K562 (cell line): ENCODE data around the gene ZNF689. TPM values are rescaled to one million over a fixed set of nuclear protein-coding genes. Genes with fewer than 3 reads are reported as not detected.

Experiments used
- ATAC-seq: fragments of 200-7000 bp; cut with Tn5 transposase; 3 replicates; pipeline ENCODE4 v1.9.1; 2020; ENCODE audit warnings: moderate library complexity
- BruUV-seq: library from RNA; stranded (reverse); fragments of 400-500 nt; replicated peaks from 2 replicates; lab custom pipeline; 2021; lab: Mats Ljungman, UMichigan
- CTCF ChIA-PET: fragments of 300-600 bp; formaldehyde crosslinking; extraction: SDS; loops from one replicate; lab custom pipeline; 2021; ENCODE audit warnings: low intra/inter-chr PET ratio; lab: Yijun Ruan, JAX
- POLR2A ChIA-PET: fragments of 300-600, 350-650 bp; sonication (Branson Sonifier 250); formaldehyde crosslinking; extraction: SDS; loops from one replicate; lab custom pipeline; 2021; ENCODE audit warnings: antibody characterized with exemption, inconsistent platforms; lab: Yijun Ruan, JAX
- DNase-seq, 4 experiments: peaks; one replicate each; pipeline versions ENCODE4 v3.0.0 to v3.0.0-alpha.2; 2011 to 2018; ENCODE audit warnings: low spot score in 3 of 4, mixed read lengths in 3 of 4; ENCODE audit errors: extremely low read depth in 1 of 4
- FAIRE-seq: peaks from 2 replicates; lab custom pipeline; 2011; peaks lifted over from hg19 to GRCh38; lab: Jason Lieb, UNC
- H2AFZ ChIP-seq: 2 replicates; pipeline ENCODE4 v1.6.0; 2011; ENCODE audit warnings: low read depth, low read length, control low read depth, inconsistent platforms
- H3K27ac ChIP-seq: fragments of 200-600 bp; 3 replicates; pipeline ENCODE4 v1.8.0; 2011; ENCODE audit warnings: low read depth, mild to moderate bottlenecking, control low read depth, inconsistent platforms, low read length, moderate library complexity, mixed read lengths; ENCODE audit errors: extremely low read depth
- H3K27me3 ChIP-seq, 2 experiments: fragments of 300-600 bp in 1 of 2; 2 replicates in 1 of 2; 3 replicates in 1 of 2; pipeline versions ENCODE4 v1.6.0 to v1.8.0; 2011; ENCODE audit warnings: inconsistent platforms in 2 of 2, low read length in 2 of 2, mild to moderate bottlenecking in 1 of 2, mixed read lengths in 1 of 2, moderate library complexity in 1 of 2; ENCODE audit not compliant: control insufficient read depth in 2 of 2, insufficient read depth in 2 of 2
- H3K36me3 ChIP-seq: fragments of 300-600 bp; 3 replicates; pipeline ENCODE4 v1.8.0; 2011; ENCODE audit warnings: mild to moderate bottlenecking, low read length, inconsistent platforms; ENCODE audit not compliant: control insufficient read depth, insufficient read depth
- H3K4me1 ChIP-seq, 2 experiments: fragments of 200-600 bp in 1 of 2; replicated peaks in 1 of 2; 2 replicates in 1 of 2; 3 replicates in 1 of 2; pipeline versions ENCODE4 v1.5.1 to v1.8.0; 2011; ENCODE audit warnings: inconsistent platforms in 2 of 2, low read length in 2 of 2, mild to moderate bottlenecking in 1 of 2, mixed read lengths in 1 of 2, moderate library complexity in 1 of 2; ENCODE audit not compliant: control insufficient read depth in 2 of 2, insufficient read depth in 2 of 2
- H3K4me2 ChIP-seq: 2 replicates; pipeline ENCODE4 v1.6.1; 2011; ENCODE audit warnings: low read length, control low read depth, inconsistent platforms, mixed read lengths; ENCODE audit not compliant: insufficient read depth
- H3K4me3 ChIP-seq: fragments of 200-600 bp; sonication (generic), shearing (Covaris generic); 2 replicates; pipeline ENCODE4 v1.5.1; 2016; ENCODE audit warnings: control low read depth, inconsistent platforms
- H3K79me2 ChIP-seq: fragments of 200-600 bp; 3 replicates; pipeline ENCODE4 v1.8.0; 2011; ENCODE audit warnings: low read length, inconsistent platforms; ENCODE audit not compliant: control insufficient read depth, insufficient read depth
- H3K9ac ChIP-seq, 2 experiments: 2 replicates each; pipeline versions ENCODE4 v1.6.0 to v1.6.1; 2011; ENCODE audit warnings: low read depth in 2 of 2, low read length in 2 of 2, control low read depth in 1 of 2, inconsistent platforms in 1 of 2, mild to moderate bottlenecking in 1 of 2, mixed read lengths in 1 of 2; ENCODE audit not compliant: insufficient read depth in 1 of 2
- H3K9me1 ChIP-seq: one replicate; pipeline ENCODE4 v1.6.0; 2011; ENCODE audit warnings: inconsistent platforms, mild to moderate bottlenecking, low read length, moderate library complexity; ENCODE audit not compliant: control insufficient read depth, insufficient read depth
- H3K9me3 ChIP-seq: replicated peaks from 2 replicates; pipeline ENCODE4 v1.5.1; 2011; ENCODE audit warnings: low read depth, low read length, inconsistent platforms; ENCODE audit not compliant: control insufficient read depth, insufficient read depth
- H4K20me1 ChIP-seq: replicated peaks from 2 replicates; pipeline ENCODE4 v1.6.1; 2011; ENCODE audit warnings: low read length, inconsistent platforms, mixed read lengths; ENCODE audit not compliant: control insufficient read depth, insufficient read depth
- CBFA2T2 ChIP-seq: fragments of 450-650 bp; conservative IDR thresholded peaks from 2 replicates; pipeline ENCODE4 v1.6.1; 2017; ENCODE audit warnings: mild to moderate bottlenecking
- GATA2 ChIP-seq: sonication (generic); formaldehyde crosslinking; IDR thresholded peaks from 2 replicates; pipeline ENCODE4 v1.4.0; 2020; ENCODE audit warnings: mild to moderate bottlenecking, missing genetic modification reagents
- JUN ChIP-seq, 2 experiments: sonication (generic) in 1 of 2; formaldehyde crosslinking in 1 of 2; IDR thresholded peaks; 2 replicates each; pipeline versions ENCODE4 v1.6.1 to v1.8.0; 2012 to 2022; ENCODE audit warnings: borderline replicate concordance in 2 of 2, mild to moderate bottlenecking in 2 of 2, improper control_type of control experiment in 1 of 2, low read depth in 1 of 2, low read length in 1 of 2, missing genetic modification reagents in 1 of 2
- PCBP1 ChIP-seq: fragments of 200-400 bp; formaldehyde crosslinking; IDR thresholded peaks from 2 replicates; pipeline ENCODE4 v1.6.1; 2018; ENCODE audit warnings: mild to moderate bottlenecking, low read depth, low read length; ENCODE audit not compliant: poor library complexity, severe bottlenecking
- POU5F1 ChIP-seq: fragments of 150-350 bp; IDR thresholded peaks from 2 replicates; pipeline ENCODE4 v1.6.1; 2014; ENCODE audit warnings: borderline replicate concordance, low read length, low read depth, mild to moderate bottlenecking; ENCODE audit not compliant: partially characterized antibody
- RNF2 ChIP-seq: sonication (generic); IDR thresholded peaks from 2 replicates; pipeline ENCODE4 v1.6.1; 2016
- SMARCA4 ChIP-seq: fragments of 450-650 bp; IDR thresholded peaks from 2 replicates; pipeline ENCODE4 v1.6.1; 2016
- SPI1 ChIP-seq: IDR thresholded peaks from 2 replicates; pipeline ENCODE4 v1.6.1; 2011; ENCODE audit warnings: low read depth, low read length, control low read depth, borderline replicate concordance
- SRSF7 ChIP-seq: fragments of 200-400 bp; formaldehyde crosslinking; optimal IDR thresholded peaks from 2 replicates; pipeline ENCODE3; 2017; ENCODE audit warnings: mild to moderate bottlenecking, low read depth, low read length
- ZBTB1 ChIP-seq: sonication (generic); formaldehyde crosslinking; IDR thresholded peaks from 2 replicates; pipeline ENCODE4 v1.8.1; 2023; ENCODE audit warnings: missing genetic modification reagents, low read depth, mild to moderate bottlenecking, borderline replicate concordance
- ZBTB49 ChIP-seq: sonication (generic); formaldehyde crosslinking; IDR thresholded peaks from 2 replicates; pipeline ENCODE4 v1.8.0; 2022; ENCODE audit warnings: missing genetic modification reagents, mild to moderate bottlenecking, borderline replicate concordance
- ZBTB5 ChIP-seq: fragments of 450-650 bp; IDR thresholded peaks from 2 replicates; pipeline ENCODE4 v1.6.1; 2017; ENCODE audit warnings: antibody characterized with exemption
- ZNF224 ChIP-seq: sonication (generic); formaldehyde crosslinking; IDR thresholded peaks from 2 replicates; pipeline ENCODE4 v1.8.0; 2022; ENCODE audit warnings: mild to moderate bottlenecking, missing genetic modification reagents
- ZNF655 ChIP-seq: fragments of 250-450 bp; sonication (Bioruptor Pico); IDR thresholded peaks from 2 replicates; pipeline ENCODE4 v1.5.0; 2021
- ZNF699 ChIP-seq: fragments of 250-450 bp; sonication (Bioruptor Pico); IDR thresholded peaks from 2 replicates; pipeline ENCODE4 v1.8.0; 2021; ENCODE audit warnings: mild to moderate bottlenecking, moderate library complexity; ENCODE audit not compliant: insufficient replicate concordance
- WGBS: fragments of 100-300 bp; shearing (Covaris generic); methylation state at CpG from one replicate; pipeline ENCODE4 v1.1.6; 2016; ENCODE audit warnings: low coverage, mixed read lengths; ENCODE audit not compliant: insufficient coverage; ENCODE audit errors: missing lambda C conversion rate; 5-methylcytosine and 5-hydroxymethylcytosine counted together
- in situ Hi-C: fragments of 300-500 bp; cut with MboI; formaldehyde crosslinking; loops from 4 replicates; pipeline ENCODE4 v1.15.0; 2018; ENCODE audit warnings: inconsistent platforms, mixed read lengths
- intact Hi-C: fragments of 100-400 bp; cut with micrococcal nuclease; formaldehyde crosslinking; loops from 2 replicates; pipeline ENCODE4 v1.14.2; 2022
- polyA plus RNA-seq, 8 experiments: library from polyadenylated mRNA; depleted of rRNA in 4 of 8; stranded (reverse) in 5 of 8; unstranded in 3 of 8; fragments of >200 nt; fragmentation: Nextera tagmentation in 2 of 8; fragmentation: Illumina TruSeq in 1 of 8; extraction: Ambion mirVana in 2 of 8; extraction: Trizol in 1 of 8; gene quantifications; 2 replicates each; pipeline versions ENCODE4 v1.2.1 to v1.2.3, GENCODE V29; 2011 to 2014; ENCODE audit warnings: inconsistent platforms in 1 of 8, missing spikeins in 1 of 8
- total RNA-seq, 7 experiments: library from RNA; depleted of rRNA in 6 of 7; stranded (reverse); fragments of >200 nt in 6 of 7; fragmentation: Illumina TruSeq in 2 of 7; extraction: Trizol in 2 of 7; gene quantifications; 2 replicates each; pipeline versions ENCODE4 v1.2.1 to v1.2.3, GENCODE V29; 2011 to 2021; ENCODE audit warnings: low replicate concordance in 1 of 7

ZNF689 gene
- total and polyA plus RNA-seq, 9 of the 15 experiments (the other 6 are each of a cell fraction or from before 2014, with no cell fraction given) = 5.4 to 15.4 (median 10.8) TPM

- peaks cover 18% of the 10 kb centered on the region for H3K79me2 ChIP-seq
- H3K4me1 ChIP-seq = peaks cover 12 to 37% of the 10 kb centered on the region in 2 experiments; a peak in 4 of 5 replicates
- H3K9ac ChIP-seq = peak overlapping the region; percentile 98 to 100
- no peaks in the 10 kb centered on the region for H4K20me1 ChIP-seq
- BruUV-seq = TSS peak; percentile 69
- under 1% methylated on average over 31 of the region's 71 CpGs for WGBS
- peak overlapping the region; percentile 97 for H2AFZ ChIP-seq
- no peaks in the 10 kb centered on the region; the same call in 1 of the 2 replicates for H3K9me3 ChIP-seq
- no peaks in the 10 kb centered on the region for H3K9me1 ChIP-seq
- intact Hi-C loops = loop anchor here (10.0 kb wide), 3 partner anchors 163 to 587 kb away; partner anchors contain the start of genes ALDOA, TBX6 and YPEL3
- CTCF ChIA-PET = no interaction called here
- peaks cover 41% of the 10 kb centered on the region for H3K36me3 ChIP-seq
- FAIRE-seq (no peak), ATAC-seq (peak; percentile 90), DNase-seq (peak; percentile 82 to 88 (median 88))
- POLR2A ChIA-PET = interaction anchor here (0.6 to 3.2 kb wide), 12 partner anchors 8 to 285 kb away, joined by 3 to 10 read pairs (median 4); partner anchors contain the start of genes DCTPP1, FBRS and ZNF688
- peak overlapping the region; percentile 98 for H3K4me3 ChIP-seq
- H3K27me3 ChIP-seq = no peaks in the 10 kb centered on the region
- H3K4me2 ChIP-seq = peak overlapping the region; percentile 94
- in situ Hi-C loops = no loop called here
- H3K27ac ChIP-seq = peak overlapping the region; percentile 98
- no peak for TF ChIP-seq ZBTB49
- TF ChIP-seq JUN (IDR thresholded peaks at IDR 0.05; ENCODE audit: borderline replicate concordance, low read depth, low read length) = no peak
- TF ChIP-seq JUN (CRISPR knock-in tag; IDR thresholded peaks at IDR 0.05; ENCODE audit: borderline replicate concordance) = no peak
- TF ChIP-seq SPI1 = no peak
- TF ChIP-seq ZNF655 (CRISPR knock-in tag) = no peak
- no peak for TF ChIP-seq RNF2
- no peak for TF ChIP-seq CBFA2T2
- no peak for TF ChIP-seq SRSF7
- no peak for TF ChIP-seq GATA2 (CRISPR knock-in tag)
- peak; percentile 72 for TF ChIP-seq PCBP1
- TF ChIP-seq SMARCA4 = no peak
- peak; percentile 97 for TF ChIP-seq ZBTB5
- TF ChIP-seq ZBTB1 = no peak
- TF ChIP-seq ZNF224 (CRISPR knock-in tag) = no peak
- TF ChIP-seq ZNF699 (CRISPR knock-in tag) = no peak
- TF ChIP-seq POU5F1 = no peak
Observed at GRCh38 chr16:30651124-30652004, 41.2 kb upstream of the ZNF689 start.
